BJ (cell line): ENCODE results near the gene ZGPAT. TPM values are rescaled to one million over a fixed set of nuclear protein-coding genes. Genes with fewer than 3 reads are reported as not detected.

Experiments
- CTCF ChIA-PET: fragments of 350-600 bp; formaldehyde crosslinking; extraction: SDS; loops from one replicate; lab custom pipeline; 2021; ENCODE audit warnings: antibody characterized with exemption, inconsistent platforms; lab: Yijun Ruan, JAX
- POLR2A ChIA-PET: fragments of 300-600 bp; sonication (Branson Sonifier 250); formaldehyde crosslinking; extraction: SDS; loops from one replicate; lab custom pipeline; 2021; ENCODE audit warnings: antibody characterized with exemption; lab: Charles Lee
- DNase-seq: peaks from one replicate; pipeline ENCODE4 v3.0.0-alpha.2; 2011; ENCODE audit warnings: low read depth
- H3K27me3 ChIP-seq: 2 replicates; pipeline ENCODE4 v1.6.0; 2011; ENCODE audit warnings: low read length; ENCODE audit not compliant: control insufficient read depth, insufficient read depth
- H3K36me3 ChIP-seq: 2 replicates; pipeline ENCODE4 v1.5.1; 2011; ENCODE audit warnings: low read length; ENCODE audit not compliant: control insufficient read depth, insufficient read depth
- H3K4me3 ChIP-seq: 2 replicates; pipeline ENCODE4 v1.5.1; 2011; ENCODE audit warnings: low read depth, mild to moderate bottlenecking, control low read depth, low read length
- CTCF ChIP-seq: IDR thresholded peaks from 2 replicates; pipeline ENCODE4 v1.5.1; 2011; ENCODE audit warnings: low read depth, mild to moderate bottlenecking, control low read depth, inconsistent platforms, low read length, moderate library complexity; ENCODE audit not compliant: insufficient read depth
- polyA plus RNA-seq: library from polyadenylated mRNA; depleted of rRNA; stranded (reverse); fragments of >200 nt; gene quantifications from 2 replicates; pipeline ENCODE4 v1.2.3, GENCODE V29; 2011

The ZGPAT gene
- polyA plus RNA-seq, 1 experiment: 15.9 TPM

GRCh38 chr20:63690898-63691710 lies 16.7 kb upstream of the ZGPAT start:
- CTCF ChIA-PET: no interaction called here
- POLR2A ChIA-PET: no interaction called here
- Histone ChIP-seq H3K4me3 (no peak overlapping the region), H3K27me3 (no peaks in the 10 kb centered on the region), H3K36me3 (peaks cover 9% of the 10 kb centered on the region)
- no peak for DNase-seq
- no peak for TF ChIP-seq CTCF

- DNase-seq: no peak
- Histone ChIP-seq H3K4me3 (no peak overlapping the region), H3K36me3 (peaks cover 9% of the 10 kb centered on the region), H3K27me3 (no peaks in the 10 kb centered on the region)
- ChIA-PET CTCF (no interaction called here), POLR2A (no interaction called here)
- no peak for TF ChIP-seq CTCF
These were observed 16.0 kb upstream of the ZGPAT start for GRCh38 chr20:63691711-63692435.

GRCh38 chr20:63692436-63693082 lies 15.3 kb upstream of the ZGPAT start:
- POLR2A ChIA-PET: no interaction called here
- no peak overlapping the region for H3K4me3 ChIP-seq
- peak; percentile 40; the same call in 1 of the 2 replicates for TF ChIP-seq CTCF
- CTCF ChIA-PET: no interaction called here
- H3K36me3 ChIP-seq: peaks cover 10% of the 10 kb centered on the region
- DNase-seq: no peak
- H3K27me3 ChIP-seq: no peaks in the 10 kb centered on the region

GRCh38 chr20:63693083-63693732 lies 14.6 kb upstream of the ZGPAT start:
- Histone ChIP-seq H3K27me3 (no peaks in the 10 kb centered on the region), H3K36me3 (peaks cover 14% of the 10 kb centered on the region), H3K4me3 (no peak overlapping the region)
- TF ChIP-seq CTCF: no peak
- no peak for DNase-seq
- CTCF ChIA-PET: no interaction called here
- POLR2A ChIA-PET: no interaction called here
